ENCODE measurements around the gene ANKH.
A peak's percentile ranks its signal among the peaks of the same experiment; 100 is the strongest.
"Not testable (repeated sequence)": the region's sequence is repeated elsewhere in the genome, so short reads cannot be mapped to it uniquely, and the experiment has no call there.

Gene ANKH

GRCh38 chr5:14853685-14854084, 17.9 kb downstream of the ANKH start:
- DNase-seq = no peak

GRCh38 chr5:14852779-14853178, 18.8 kb downstream of the ANKH start:
- no peak for DNase-seq

GRCh38 chr5:14851999-14852526, 19.5 kb downstream of the ANKH start:
- no peak for DNase-seq

GRCh38 chr5:14851597-14851996, 20.0 kb downstream of the ANKH start:
- DNase-seq = no peak

GRCh38 chr5:14851050-14851419, 20.5 kb downstream of the ANKH start:
- no peak for DNase-seq

GRCh38 chr5:14850419-14851049, 21.0 kb downstream of the ANKH start:
- DNase-seq = no peak

- no peak for DNase-seq
Measured at GRCh38 chr5:14849516-14850294, 21.9 kb downstream of the ANKH start.

GRCh38 chr5:14848942-14849341, 22.6 kb downstream of the ANKH start:
- DNase-seq = not testable (repeated sequence)

GRCh38 chr5:14848385-14848784, 23.2 kb downstream of the ANKH start:
- no peak for DNase-seq

- no peak for DNase-seq
Measured at GRCh38 chr5:14847471-14847870, 24.1 kb downstream of the ANKH start.

- DNase-seq = no peak
Measured at GRCh38 chr5:14842117-14842516, 29.5 kb downstream of the ANKH start.

GRCh38 chr5:14840624-14841023, 31.0 kb downstream of the ANKH start:
- no peak for DNase-seq

- no peak for DNase-seq
Measured at GRCh38 chr5:14838396-14839319, 32.9 kb downstream of the ANKH start.

GRCh38 chr5:14837423-14838122, 34.0 kb downstream of the ANKH start:
- DNase-seq = not testable (repeated sequence)

- DNase-seq = peak in 1 of 2 experiments; percentile 46
Measured at GRCh38 chr5:14834584-14835550, 36.7 kb downstream of the ANKH start.

- no peak for DNase-seq
Measured at GRCh38 chr5:14834062-14834461, 37.5 kb downstream of the ANKH start.

GRCh38 chr5:14831006-14831338, 40.6 kb downstream of the ANKH start:
- DNase-seq = no peak

- no peak for DNase-seq
Measured at GRCh38 chr5:14830210-14831005, 41.2 kb downstream of the ANKH start.

GRCh38 chr5:14829396-14829795, 42.2 kb downstream of the ANKH start:
- DNase-seq = peak in 1 of 2 experiments; percentile 25

- no peak for DNase-seq
Measured at GRCh38 chr5:14826714-14827113, 44.9 kb downstream of the ANKH start.

GRCh38 chr5:14825977-14826376, 45.6 kb downstream of the ANKH start:
- no peak for DNase-seq

Measured in NCI-H446 (cell line).